Spinal cord (tissue), 10 donors: ENCODE results near the gene FUOM. TPM values are rescaled to one million over a fixed set of nuclear protein-coding genes. Genes with fewer than 3 reads are reported as not detected.
"Not testable (repeated sequence)": the region's sequence is repeated elsewhere in the genome, so short reads cannot be mapped to it uniquely, and the experiment has no call there.

Experiments used
- DNase-seq, 6 donors: peaks; one replicate each; pipeline versions ENCODE4 v3.0.0 to v3.0.0-alpha.2; 2013 to 2015; ENCODE audit warnings: low spot score in 6 of 6, low read depth in 4 of 6
- H3K27ac ChIP-seq: one replicate; pipeline ENCODE4 v1.5.1; 2013; ENCODE audit warnings: low read depth, low read length, control low read depth
- H3K27me3 ChIP-seq: one replicate; pipeline ENCODE4 v1.6.1; 2013; ENCODE audit warnings: low read length; ENCODE audit not compliant: control insufficient read depth, insufficient read depth
- H3K36me3 ChIP-seq: one replicate; pipeline ENCODE4 v1.6.1; 2013; ENCODE audit warnings: low read length; ENCODE audit not compliant: control insufficient read depth, insufficient read depth
- H3K4me1 ChIP-seq: one replicate; pipeline ENCODE4 v1.6.1; 2013; ENCODE audit warnings: low read length; ENCODE audit not compliant: control insufficient read depth, insufficient read depth
- H3K4me3 ChIP-seq: one replicate; pipeline ENCODE4 v1.5.1; 2013; ENCODE audit warnings: low read depth, low read length, control low read depth
- H3K9me3 ChIP-seq: one replicate; pipeline ENCODE4 v1.6.1; 2013; ENCODE audit warnings: low read length; ENCODE audit not compliant: control insufficient read depth, insufficient read depth
- WGBS: methylation state at CpG from one replicate; pipeline ENCODE4 v1.1.5; 2013; ENCODE audit warnings: missing lambda C conversion rate; ENCODE audit not compliant: insufficient coverage; 5-methylcytosine and 5-hydroxymethylcytosine counted together
- polyA plus RNA-seq, 2 donors: library from polyadenylated mRNA; unstranded; fragments of 120-200 nt; gene quantifications; one replicate each; pipeline ENCODE4 v1.2.1, GENCODE V29; 2013; ENCODE audit not compliant: insufficient read length in 2 of 2
- total RNA-seq, 2 donors: library from RNA; depleted of rRNA in 1 of 2; stranded (reverse); fragments of 120-200 nt in 1 of 2; fragments of >200 nt in 1 of 2; gene quantifications; one replicate each; pipeline versions ENCODE4 v1.2.3 to v1.2.4, GENCODE V29; 2013 to 2014
- donor health status: healthy.

FUOM gene
- total and polyA plus RNA-seq, 4 donors, result 3.4 to 22.6 (median 7.9) TPM

DNA sequence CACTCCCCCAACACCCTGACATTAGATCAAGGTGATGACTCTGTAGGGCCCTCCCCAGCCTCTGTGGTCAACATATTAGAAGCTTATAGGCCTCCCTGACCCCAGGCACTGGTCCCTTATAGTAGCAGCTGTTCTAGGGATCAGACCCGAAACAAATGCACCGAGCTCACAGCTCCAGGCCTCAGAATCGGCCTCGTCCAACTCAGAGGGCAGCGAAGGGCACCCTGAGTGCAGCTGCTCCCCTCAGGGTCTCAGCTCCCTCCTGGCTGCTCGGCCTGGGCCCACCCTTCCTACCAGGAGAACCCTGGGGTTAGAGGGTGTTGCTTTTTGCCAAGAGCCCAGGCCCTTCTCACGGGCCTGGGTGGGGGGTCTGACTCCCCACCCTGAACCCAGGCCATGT, 10.3 kb upstream of the FUOM start:
- no peak overlapping the region for H3K27ac ChIP-seq
- H3K4me1 ChIP-seq, result peaks cover 16% of the 10 kb centered on the region
- WGBS, result 95% methylated on average over 5 of the region's 7 CpGs
- no peaks in the 10 kb centered on the region for H3K27me3 ChIP-seq
- peaks cover 77% of the 10 kb centered on the region for H3K36me3 ChIP-seq
- DNase-seq, result no peak
- H3K4me3 ChIP-seq, result no peak overlapping the region
- no peaks in the 10 kb centered on the region for H3K9me3 ChIP-seq

DNA sequence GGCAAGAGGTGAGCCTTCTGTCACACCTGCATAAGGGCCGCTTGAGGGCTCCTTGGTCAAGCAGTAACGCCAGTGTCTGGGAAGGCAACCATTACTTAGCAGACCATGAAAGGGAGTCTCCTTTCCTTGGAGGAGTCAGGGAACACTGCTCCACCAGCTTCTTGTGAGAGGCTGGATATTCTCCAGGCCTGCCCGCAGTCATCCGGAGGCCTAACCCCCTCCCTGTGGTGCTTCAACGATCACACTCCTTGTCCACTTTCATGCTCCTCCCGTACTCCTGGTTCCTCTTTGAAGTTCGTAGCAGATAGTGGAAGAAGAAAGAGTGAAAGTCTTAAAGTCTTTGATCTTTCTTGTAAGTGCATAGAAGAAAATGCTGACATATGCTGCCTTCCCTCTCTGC, 9.6 kb upstream of the FUOM start:
- not testable (repeated sequence) for H3K27ac ChIP-seq, H3K9me3 ChIP-seq, H3K27me3 ChIP-seq, DNase-seq, H3K4me3 ChIP-seq
- peaks cover 84% of the 10 kb centered on the region for H3K36me3 ChIP-seq
- peaks cover 14% of the 10 kb centered on the region for H3K4me1 ChIP-seq
- WGBS, result no CpG with 5 or more reads among the region's 7 CpGs

DNA sequence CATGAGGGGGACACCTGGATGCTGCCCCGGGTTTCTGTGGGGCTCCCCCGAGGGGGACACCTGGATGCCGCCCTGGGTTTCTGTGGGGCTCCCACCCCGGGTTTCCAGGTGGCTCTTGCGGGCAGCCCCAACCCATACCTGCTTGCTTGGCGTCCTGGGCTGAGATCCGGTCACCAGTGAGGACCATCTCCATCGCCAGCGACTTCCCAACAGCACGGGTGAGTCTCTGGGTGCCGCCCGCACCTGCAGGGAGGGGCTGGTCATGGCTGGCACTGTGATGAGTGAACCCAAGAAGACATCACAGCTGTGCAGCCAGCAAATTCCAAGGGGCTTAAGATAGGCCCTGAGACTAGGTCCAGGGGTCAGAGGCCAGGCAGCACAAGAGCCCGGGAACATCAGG, 8.9 kb upstream of the FUOM start:
- Histone ChIP-seq H3K27me3 (no peaks in the 10 kb centered on the region), H3K27ac (no peak overlapping the region), H3K4me1 (peaks cover 8% of the 10 kb centered on the region), H3K9me3 (no peaks in the 10 kb centered on the region), H3K36me3 (peaks cover 86% of the 10 kb centered on the region), H3K4me3 (no peak overlapping the region)
- DNase-seq, result no peak
- 94% methylated on average over 13 of the region's 13 CpGs for WGBS

DNA sequence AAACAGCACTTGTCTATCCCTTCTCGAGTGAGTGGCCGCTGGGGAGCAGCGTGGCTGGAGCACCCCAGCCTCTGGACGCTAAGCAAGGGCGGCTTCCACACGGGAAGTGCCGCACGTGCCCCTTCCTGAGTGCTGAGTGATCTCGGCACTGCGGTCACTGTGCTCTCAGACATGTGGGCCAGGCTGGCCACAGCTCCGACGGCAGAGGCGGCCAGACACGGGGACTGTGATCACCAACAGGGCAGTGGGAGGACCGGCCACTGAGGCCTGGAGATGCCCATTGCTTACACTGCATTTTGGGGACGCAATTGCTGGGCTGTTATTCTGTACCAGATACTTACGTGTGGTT, 8.3 kb upstream of the FUOM start:
- Histone ChIP-seq H3K36me3 (peaks cover 84% of the 10 kb centered on the region), H3K4me1 (peaks cover 3% of the 10 kb centered on the region), H3K9me3 (no peaks in the 10 kb centered on the region), H3K27ac (no peak overlapping the region), H3K4me3 (no peak overlapping the region), H3K27me3 (no peaks in the 10 kb centered on the region)
- DNase-seq, result no peak
- WGBS, result 87% methylated on average over 17 of the region's 17 CpGs

DNA sequence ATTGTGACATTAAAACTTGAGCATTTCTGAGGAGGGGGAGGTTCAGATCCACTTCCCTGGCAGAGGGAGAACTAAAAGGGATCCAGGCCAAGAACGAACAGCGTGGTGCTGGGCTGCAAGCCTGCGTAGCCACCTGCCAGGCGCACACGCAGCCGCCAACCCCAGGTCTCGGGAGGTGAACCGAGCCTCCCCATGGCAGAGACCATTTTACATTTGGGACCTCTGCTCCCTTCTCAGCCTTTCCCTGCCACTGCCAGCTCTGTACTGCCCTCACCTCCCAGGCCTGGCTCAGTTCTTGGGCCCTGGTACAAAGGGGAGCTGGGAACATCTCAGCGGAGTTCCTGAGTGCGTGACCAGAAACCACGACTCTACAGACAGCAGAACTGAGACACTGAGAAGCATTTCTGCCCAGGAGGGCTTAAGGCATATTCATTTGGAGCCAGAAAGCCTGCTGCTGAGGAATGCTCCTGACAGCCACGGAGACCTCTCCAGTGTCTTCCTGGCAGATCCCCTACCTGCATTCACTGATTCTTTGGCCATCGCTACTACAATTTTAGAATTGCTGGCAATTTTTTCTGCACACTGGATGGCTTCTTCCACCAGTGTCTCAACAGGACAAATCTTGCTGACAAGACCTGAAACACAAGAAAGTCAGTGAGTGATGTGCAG, 7.8 kb upstream of the FUOM start:
- 85% methylated on average over 13 of the region's 13 CpGs for WGBS
- no peaks in the 10 kb centered on the region for H3K9me3 ChIP-seq
- no peak overlapping the region for H3K27ac ChIP-seq
- no peak overlapping the region for H3K4me3 ChIP-seq
- H3K36me3 ChIP-seq, result peaks cover 82% of the 10 kb centered on the region
- H3K4me1 ChIP-seq, result peaks cover 3% of the 10 kb centered on the region
- DNase-seq, result peak in 1 of 6 donors; percentile 49
- H3K27me3 ChIP-seq, result no peaks in the 10 kb centered on the region

DNA sequence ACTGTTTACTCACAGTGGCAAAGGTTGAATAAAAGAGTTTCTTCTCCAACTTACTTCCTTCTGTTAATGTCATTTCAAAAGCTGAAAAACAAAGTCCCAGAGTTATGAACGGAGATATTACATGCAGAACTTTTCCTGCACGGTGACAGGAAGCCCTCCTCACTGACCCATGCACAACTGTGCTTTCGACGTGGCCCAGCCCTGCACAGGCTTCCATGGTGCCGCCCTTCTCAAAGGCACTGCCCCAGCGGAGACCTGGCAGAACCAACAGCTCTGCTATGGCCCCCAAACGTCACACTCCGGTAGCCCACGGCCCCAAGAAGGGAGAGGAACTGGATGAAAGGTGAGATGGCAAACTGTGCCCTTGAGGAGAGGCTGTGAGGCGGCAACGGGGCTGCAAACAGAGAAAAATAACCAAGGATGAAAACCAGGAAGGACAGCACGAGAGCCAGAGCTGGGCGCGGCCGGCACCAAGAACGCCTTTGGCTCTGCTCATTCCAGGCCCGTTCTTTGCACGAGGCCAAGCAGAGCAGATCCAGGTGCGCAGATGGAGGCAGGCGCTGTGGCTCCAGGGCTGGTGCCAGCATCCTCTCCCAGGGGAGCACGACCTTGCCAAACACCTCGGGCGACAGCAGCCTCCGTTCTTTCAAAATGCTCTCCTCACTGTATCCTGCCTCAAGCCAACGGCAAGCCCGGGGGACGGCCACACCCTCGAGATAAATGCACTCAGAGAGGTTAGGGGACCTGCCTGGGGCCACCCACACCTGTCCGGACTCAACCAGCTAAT, 7.0 kb upstream of the FUOM start:
- DNase-seq, result peak in 1 of 6 donors; percentile 47
- Histone ChIP-seq H3K36me3 (peaks cover 78% of the 10 kb centered on the region), H3K9me3 (no peaks in the 10 kb centered on the region), H3K4me1 (peaks cover 3% of the 10 kb centered on the region), H3K4me3 (no peak overlapping the region), H3K27ac (no peak overlapping the region), H3K27me3 (no peaks in the 10 kb centered on the region)
- WGBS, result 91% methylated on average over 27 of the region's 29 CpGs

DNA sequence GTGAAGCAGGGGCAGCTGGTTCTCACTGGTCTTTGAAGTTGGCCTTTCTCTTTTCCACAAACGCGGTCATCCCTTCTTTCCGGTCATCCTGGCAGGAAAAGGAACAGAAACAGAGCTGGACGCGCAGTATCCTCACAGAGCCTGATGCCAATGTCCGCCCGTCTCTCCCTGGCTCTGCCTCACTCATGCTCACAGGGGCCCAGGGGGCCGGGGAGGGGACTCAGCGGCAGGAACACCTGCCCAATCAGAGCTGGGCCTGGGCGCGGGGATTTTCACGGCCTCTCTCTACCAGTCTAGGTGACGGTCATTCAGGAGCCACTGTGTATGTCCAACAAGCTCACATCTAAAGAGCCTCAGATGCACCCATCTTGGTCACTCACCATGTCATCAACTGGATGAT, 5.0 kb upstream of the FUOM start:
- WGBS, result 94% methylated on average over 13 of the region's 13 CpGs
- no peak for DNase-seq
- Histone ChIP-seq H3K27me3 (no peaks in the 10 kb centered on the region), H3K9me3 (no peaks in the 10 kb centered on the region), H3K4me3 (no peak overlapping the region), H3K27ac (no peak overlapping the region), H3K36me3 (peaks cover 59% of the 10 kb centered on the region), H3K4me1 (peaks cover 3% of the 10 kb centered on the region)

DNA sequence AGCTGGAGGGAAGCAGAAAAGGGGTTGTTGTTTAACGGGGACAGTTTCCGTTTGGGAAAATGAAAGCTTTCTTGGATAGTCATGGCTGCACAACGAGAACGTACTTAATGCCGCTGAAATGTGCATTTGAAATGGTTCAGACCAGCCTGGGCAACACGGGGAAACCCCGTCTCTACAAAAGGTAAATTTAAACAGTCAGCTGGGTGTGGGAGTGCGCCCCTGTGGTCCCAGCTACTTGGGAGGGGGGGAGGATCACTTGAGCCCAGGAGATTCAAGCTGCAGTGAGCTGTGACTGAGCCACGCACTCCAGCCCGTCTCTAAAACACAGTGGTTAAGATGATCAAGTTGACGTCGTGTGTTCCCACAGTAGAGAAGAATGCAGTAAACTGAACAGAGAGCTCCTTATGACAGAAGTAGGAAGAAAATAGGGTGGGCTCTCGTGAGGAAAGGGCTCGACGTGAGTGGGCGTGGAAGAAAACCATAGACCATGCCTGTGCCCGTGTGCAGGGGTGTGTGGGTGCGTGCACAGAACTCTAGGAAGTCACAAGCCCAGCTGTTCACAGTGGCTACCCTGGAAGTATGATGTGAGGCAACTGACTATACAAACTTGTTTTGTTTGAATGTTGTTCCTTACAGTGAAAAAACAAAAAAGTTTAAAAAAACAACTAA, 4.1 kb upstream of the FUOM start:
- H3K27ac ChIP-seq, result no peak overlapping the region
- 79% methylated on average over 18 of the region's 18 CpGs for WGBS
- H3K36me3 ChIP-seq, result peaks cover 57% of the 10 kb centered on the region
- no peak for DNase-seq
- H3K9me3 ChIP-seq, result no peaks in the 10 kb centered on the region
- H3K4me3 ChIP-seq, result no peak overlapping the region
- H3K4me1 ChIP-seq, result peaks cover 10% of the 10 kb centered on the region
- H3K27me3 ChIP-seq, result no peaks in the 10 kb centered on the region

DNA sequence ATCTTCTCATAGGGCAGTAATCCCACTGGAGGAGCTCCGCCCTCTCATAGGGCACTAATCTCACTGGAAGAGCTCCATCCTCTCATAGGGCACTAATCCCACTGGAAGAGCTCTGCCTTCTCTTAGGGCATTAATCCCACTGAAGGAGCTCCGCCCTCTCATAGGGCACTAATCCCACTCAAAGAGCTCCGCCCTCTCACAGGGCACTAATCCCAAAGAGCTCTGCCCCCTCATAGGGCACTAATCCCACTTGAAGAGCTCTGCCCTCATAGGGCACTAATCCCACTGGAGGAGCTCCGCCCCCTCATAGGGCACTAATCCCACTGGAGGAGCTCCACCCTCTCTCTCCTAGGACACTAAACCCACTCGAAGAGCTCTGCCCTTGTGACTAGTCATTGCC, 3.4 kb upstream of the FUOM start:
- Histone ChIP-seq H3K4me1 (peaks cover 16% of the 10 kb centered on the region), H3K27ac (no peak overlapping the region), H3K36me3 (peaks cover 50% of the 10 kb centered on the region), H3K27me3 (peaks cover 2% of the 10 kb centered on the region), H3K4me3 (no peak overlapping the region), H3K9me3 (no peaks in the 10 kb centered on the region)
- no peak for DNase-seq
- 90% methylated on average over 4 of the region's 5 CpGs for WGBS
